ENCODE data around the gene DDX24.
A peak's percentile ranks its signal among the peaks of the same experiment; 100 is the strongest.

Gene DDX24

GRCh38 chr14:94114589-94115057 lies 33.6 kb upstream of the DDX24 start:
- DNase-seq, result no peak

- no peak for DNase-seq
These were observed 33.0 kb upstream of the DDX24 start for GRCh38 chr14:94113908-94114588.

- no peak for DNase-seq
These were observed 32.5 kb upstream of the DDX24 start for GRCh38 chr14:94113490-94113889.

- no peak for DNase-seq
These were observed 32.1 kb upstream of the DDX24 start for GRCh38 chr14:94113073-94113472.

- no peak for DNase-seq
These were observed 31.6 kb upstream of the DDX24 start for GRCh38 chr14:94112513-94113063.

GRCh38 chr14:94111276-94112095 lies 30.5 kb upstream of the DDX24 start:
- DNase-seq, result no peak

GRCh38 chr14:94110552-94111181 lies 29.7 kb upstream of the DDX24 start, which contains the start of gene IFI27:
TSS of gene IFI27 (plus strand) at chr14:94110736.
- DNase-seq, result no peak

- no peak for DNase-seq
These were observed 28.9 kb upstream of the DDX24 start for GRCh38 chr14:94109915-94110250.

GRCh38 chr14:94104731-94105130 lies 23.7 kb upstream of the DDX24 start:
- no peak for DNase-seq

- no peak for DNase-seq
These were observed 22.6 kb upstream of the DDX24 start for GRCh38 chr14:94103554-94104150.

GRCh38 chr14:94102768-94103482 lies 21.9 kb upstream of the DDX24 start:
- DNase-seq, result no peak

GRCh38 chr14:94101748-94102147 lies 20.7 kb upstream of the DDX24 start:
- no peak for DNase-seq

- peak; percentile 9 for DNase-seq
These were observed 19.8 kb upstream of the DDX24 start for GRCh38 chr14:94100847-94101246.

- no peak for DNase-seq
These were observed 18.0 kb upstream of the DDX24 start for GRCh38 chr14:94099006-94099405.

GRCh38 chr14:94098326-94098992 lies 17.5 kb upstream of the DDX24 start:
- peak; percentile 96 for DNase-seq

- DNase-seq, result no peak
These were observed 16.1 kb upstream of the DDX24 start for GRCh38 chr14:94097091-94097490.

GRCh38 chr14:94093418-94093817 lies 12.4 kb upstream of the DDX24 start:
- no peak for DNase-seq

- DNase-seq, result no peak
These were observed 8.5 kb upstream of the DDX24 start for GRCh38 chr14:94089479-94089878.

GRCh38 chr14:94088516-94088915 lies 7.5 kb upstream of the DDX24 start:
- no peak for DNase-seq

GRCh38 chr14:94087891-94088290 lies 6.9 kb upstream of the DDX24 start:
- no peak for DNase-seq

GRCh38 chr14:94081386-94081820 lies 401 bp upstream of the DDX24 start:
- DNase-seq, result no peak

Measured in MV-4-11 (cell line).